ENCODE measurements around the gene KIF26B. TPM values are rescaled to one million over a fixed set of nuclear protein-coding genes. Genes with fewer than 3 reads are reported as not detected.

The KIF26B gene
- total RNA-seq, 1 experiment from 2014 or later, result 0.04 TPM

DNA sequence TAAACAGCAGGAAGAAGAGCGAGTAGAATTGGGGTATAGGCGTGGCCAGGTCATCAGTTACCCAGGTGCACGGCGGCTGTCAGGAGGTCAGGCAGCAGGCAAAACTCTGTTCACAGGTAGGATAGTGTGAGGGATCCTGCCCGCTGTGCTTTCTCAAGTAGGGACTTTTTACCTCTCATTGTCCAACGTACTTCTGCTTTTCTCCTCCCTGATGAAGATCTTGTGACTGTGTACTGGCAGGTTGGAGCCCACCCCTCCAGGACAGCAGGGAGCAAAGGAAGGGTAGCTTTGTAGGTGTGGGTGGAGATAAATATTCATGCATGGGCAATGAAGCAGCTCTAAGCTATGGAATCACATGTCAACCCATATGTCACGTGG is 373.5 kb downstream of the KIF26B start:
- no peak for ATAC-seq
- H3K4me2 ChIP-seq (ENCODE audit: low read length), result no peak overlapping the region

DNA sequence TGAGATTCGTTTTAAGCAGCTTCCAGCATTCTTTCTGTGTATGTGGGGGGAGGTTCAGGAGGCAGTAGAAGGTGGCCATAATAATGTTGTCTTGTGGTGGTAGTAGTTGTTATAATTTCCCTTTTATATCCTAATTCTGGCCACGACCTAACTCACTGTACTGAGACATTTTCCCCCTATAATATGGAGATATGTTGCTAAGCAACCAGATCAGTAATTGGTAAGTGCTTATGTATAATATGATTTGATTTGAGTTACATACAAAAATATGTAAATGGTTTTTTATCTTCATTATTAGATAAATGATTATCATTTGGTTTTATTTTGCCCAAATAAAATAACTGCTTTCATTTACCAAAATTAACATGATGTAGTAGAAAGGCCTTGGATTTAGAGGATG is 376.2 kb downstream of the KIF26B start:
- TF ChIP-seq EZH2phosphoT487 (IDR thresholded peaks at IDR 0.05; ENCODE audit: borderline replicate concordance, low read length) (no peak), CTCF (conservative IDR thresholded peaks at IDR 0.05; ENCODE audit: low read depth, low read length) (no peak), EZH2 (IDR thresholded peaks at IDR 0.05; ENCODE audit: low read length, unreplicated experiment) (no peak)
- H3K4me3 ChIP-seq (ENCODE audit: low read length), result no peak overlapping the region
- BruUV-seq (replicated peaks), result no TSS peak
- ATAC-seq, result no peak
- H3K4me1 ChIP-seq (ENCODE audit: insufficient read depth, low read length), result no peaks in the 10 kb centered on the region
- peaks cover 89% of the 10 kb centered on the region for H3K27me3 ChIP-seq (ENCODE audit: low read length)
- H3K27ac ChIP-seq (ENCODE audit: low read length), result no peak overlapping the region
- ChIA-PET POLR2A (ENCODE audit: unreplicated experiment) (no interaction called here), CTCF (no interaction called here)
- H4K20me1 ChIP-seq (ENCODE audit: low read length), result no peaks in the 10 kb centered on the region
- no peaks in the 10 kb centered on the region for H3F3A ChIP-seq (ENCODE audit: low read length, unreplicated experiment)
- H3K9ac ChIP-seq (ENCODE audit: low read length), result no peak overlapping the region
- H3K79me2 ChIP-seq (ENCODE audit: low read length), result no peaks in the 10 kb centered on the region
- H3K36me3 ChIP-seq (ENCODE audit: low read depth, low read length), result no peaks in the 10 kb centered on the region
- no peak overlapping the region for H3K4me2 ChIP-seq (ENCODE audit: low read length)
- H3K9me2 ChIP-seq (replicated peaks; ENCODE audit: low read length), result no peaks in the 10 kb centered on the region
- H3K9me3 ChIP-seq (ENCODE audit: low read length), result no peaks in the 10 kb centered on the region
- intact Hi-C loops (cut with micrococcal nuclease), result no loop called here
- H2AFZ ChIP-seq (ENCODE audit: low read length), result no peak overlapping the region
- no peak for DNase-seq

More for the DNA sequence above, 373.5 kb downstream of the KIF26B start:
- TF ChIP-seq CTCF (conservative IDR thresholded peaks at IDR 0.05; ENCODE audit: low read depth, low read length) (no peak), EZH2phosphoT487 (IDR thresholded peaks at IDR 0.05; ENCODE audit: borderline replicate concordance, low read length) (no peak), EZH2 (IDR thresholded peaks at IDR 0.05; ENCODE audit: low read length, unreplicated experiment) (no peak)
- Histone ChIP-seq H4K20me1 (ENCODE audit: low read length) (no peaks in the 10 kb centered on the region), H3F3A (ENCODE audit: low read length, unreplicated experiment) (no peaks in the 10 kb centered on the region), H2AFZ (ENCODE audit: low read length) (no peak overlapping the region), H3K9me3 (ENCODE audit: low read length) (no peaks in the 10 kb centered on the region), H3K4me1 (ENCODE audit: insufficient read depth, low read length) (no peaks in the 10 kb centered on the region), H3K9ac (ENCODE audit: low read length) (no peak overlapping the region), H3K27me3 (ENCODE audit: low read length) (peaks cover 89% of the 10 kb centered on the region), H3K36me3 (ENCODE audit: low read depth, low read length) (no peaks in the 10 kb centered on the region), H3K79me2 (ENCODE audit: low read length) (no peaks in the 10 kb centered on the region), H3K9me2 (replicated peaks; ENCODE audit: low read length) (no peaks in the 10 kb centered on the region), H3K27ac (ENCODE audit: low read length) (no peak overlapping the region), H3K4me3 (ENCODE audit: low read length) (no peak overlapping the region)
- no TSS peak for BruUV-seq (replicated peaks)
- POLR2A ChIA-PET (ENCODE audit: unreplicated experiment), result no interaction called here
- CTCF ChIA-PET, result no interaction called here
- DNase-seq, result no peak
- intact Hi-C loops (cut with micrococcal nuclease), result no loop called here

DNA sequence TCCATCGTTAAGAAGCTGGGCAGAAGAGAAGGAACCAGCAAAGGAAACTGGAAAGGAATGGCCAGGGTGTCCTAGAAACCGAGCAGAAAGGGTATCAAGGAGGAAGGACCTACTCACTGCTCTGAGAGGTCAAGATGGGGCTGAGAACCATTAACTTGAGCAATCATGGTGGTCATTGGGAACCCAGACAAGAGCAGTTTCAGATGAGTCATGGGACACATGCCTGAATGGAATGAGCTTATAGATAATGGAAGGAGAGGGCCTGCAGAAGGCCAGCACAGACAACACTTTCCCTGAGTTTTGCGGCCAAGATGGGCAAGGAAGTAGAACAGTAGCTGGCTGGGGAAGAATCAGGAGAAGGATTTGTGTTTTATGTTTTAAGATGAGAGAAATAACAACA is 383.2 kb downstream of the KIF26B start:
- DNase-seq (no peak), ATAC-seq (no peak)
- Histone ChIP-seq H3K79me2 (ENCODE audit: low read length) (no peaks in the 10 kb centered on the region), H3F3A (ENCODE audit: low read length, unreplicated experiment) (no peaks in the 10 kb centered on the region), H3K4me2 (ENCODE audit: low read length) (no peak overlapping the region), H2AFZ (ENCODE audit: low read length) (no peak overlapping the region), H3K4me1 (ENCODE audit: insufficient read depth, low read length) (no peaks in the 10 kb centered on the region), H3K9me3 (ENCODE audit: low read length) (no peaks in the 10 kb centered on the region), H3K27me3 (ENCODE audit: low read length) (peaks cover 81% of the 10 kb centered on the region), H3K9me2 (replicated peaks; ENCODE audit: low read length) (no peaks in the 10 kb centered on the region), H3K4me3 (ENCODE audit: low read length) (no peak overlapping the region), H3K27ac (ENCODE audit: low read length) (no peak overlapping the region), H4K20me1 (ENCODE audit: low read length) (no peaks in the 10 kb centered on the region), H3K36me3 (ENCODE audit: low read depth, low read length) (no peaks in the 10 kb centered on the region), H3K9ac (ENCODE audit: low read length) (no peak overlapping the region)
- intact Hi-C loops (cut with micrococcal nuclease), result no loop called here
- no TSS peak for BruUV-seq (replicated peaks)
- ChIA-PET POLR2A (ENCODE audit: unreplicated experiment) (no interaction called here), CTCF (no interaction called here)
- TF ChIP-seq CTCF (conservative IDR thresholded peaks at IDR 0.05; ENCODE audit: low read depth, low read length) (no peak), EZH2phosphoT487 (IDR thresholded peaks at IDR 0.05; ENCODE audit: borderline replicate concordance, low read length) (no peak), EZH2 (IDR thresholded peaks at IDR 0.05; ENCODE audit: low read length, unreplicated experiment) (no peak)
